AG10803 (cell line): ENCODE results near the gene ROMO1.
"Not testable (repeated sequence)": the region's sequence is repeated elsewhere in the genome, so short reads cannot be mapped to it uniquely, and the experiment has no call there.

ENCODE experiments used
- DNase-seq: peaks from one replicate; pipeline ENCODE4 v3.0.0; 2010; ENCODE audit warnings: low read depth
- H3K4me3 ChIP-seq: 2 replicates; pipeline ENCODE4 v1.5.1; 2011; ENCODE audit warnings: mild to moderate bottlenecking, low read length, control low read depth
- CTCF ChIP-seq: conservative IDR thresholded peaks from 2 replicates; pipeline ENCODE4 v1.5.1; 2011; ENCODE audit warnings: mild to moderate bottlenecking, low read length, control low read depth, inconsistent platforms

The ROMO1 gene

GRCh38 chr20:35674921-35675320 is 24.3 kb upstream of the ROMO1 start:
- no peak overlapping the region for H3K4me3 ChIP-seq
- no peak for TF ChIP-seq CTCF
- DNase-seq: no peak

GRCh38 chr20:35680452-35681183 is 18.6 kb upstream of the ROMO1 start:
- H3K4me3 ChIP-seq: no peak overlapping the region
- no peak for DNase-seq
- no peak for TF ChIP-seq CTCF

GRCh38 chr20:35681960-35682359 is 17.2 kb upstream of the ROMO1 start:
- no peak overlapping the region for H3K4me3 ChIP-seq
- TF ChIP-seq CTCF: no peak
- no peak for DNase-seq

- DNase-seq, H3K4me3 ChIP-seq: not testable (repeated sequence)
These were observed 13.8 kb upstream of the ROMO1 start for GRCh38 chr20:35685368-35685767.

- peak; percentile 26 for TF ChIP-seq CTCF
- not testable (repeated sequence) for DNase-seq, H3K4me3 ChIP-seq
These were observed 12.3 kb upstream of the ROMO1 start for GRCh38 chr20:35686872-35687271.

GRCh38 chr20:35690265-35690664 is 8.9 kb upstream of the ROMO1 start:
- no peak for DNase-seq
- TF ChIP-seq CTCF: no peak
- no peak overlapping the region for H3K4me3 ChIP-seq

GRCh38 chr20:35695245-35695749 is 3.9 kb upstream of the ROMO1 start:
- H3K4me3 ChIP-seq: no peak overlapping the region
- no peak for DNase-seq
- TF ChIP-seq CTCF: no peak
